ENCODE data around the gene PBRM1. TPM values are rescaled to one million over a fixed set of nuclear protein-coding genes. Genes with fewer than 3 reads are reported as not detected.

Gene PBRM1
- total and polyA plus RNA-seq, 2 donors (not counting 3 experiments of a cell fraction or from before 2014, with no cell fraction given): 26.7 to 87.1 TPM

- Histone ChIP-seq H2AFZ (ENCODE audit: low read depth, low read length) (no peak overlapping the region), H3K36me3 (ENCODE audit: control insufficient read depth in 2 of 2, extremely low read depth in 1 of 2, insufficient read depth in 2 of 2, low read length in 2 of 2) (peaks cover under 1 to 4% of the 10 kb centered on the region in 2 experiments), H3K27me3 (ENCODE audit: control insufficient read depth in 2 of 2, insufficient read depth in 2 of 2, low read length in 2 of 2) (no peaks in the 10 kb centered on the region), H3K4me1 (ENCODE audit: control insufficient read depth, extremely low read depth, insufficient read depth, low read length) (peaks cover 50% of the 10 kb centered on the region), H3K4me2 (ENCODE audit: insufficient read depth, low read length) (peak overlapping the region; percentile 54), H3K9me1 (replicated peaks; ENCODE audit: control insufficient read depth, extremely low read depth, insufficient read depth, low read length) (no peaks in the 10 kb centered on the region), H3K4me3 (replicated peaks in 1 of 3; ENCODE audit: insufficient read depth in 1 of 3, low read depth in 1 of 3, low read length in 3 of 3) (no peak overlapping the region), H4K20me1 (replicated peaks; ENCODE audit: control insufficient read depth, extremely low read depth, insufficient read depth, low read length) (no peaks in the 10 kb centered on the region), H3K79me2 (ENCODE audit: control insufficient read depth, insufficient read depth, low read length) (peaks cover 52% of the 10 kb centered on the region), H3K9ac (replicated peaks; ENCODE audit: extremely low read depth, insufficient read depth, low read length) (no peak overlapping the region), H3K27ac (ENCODE audit: insufficient read depth, low read depth, low read length) (no peak overlapping the region), H3K9me3 (replicated peaks; ENCODE audit: control insufficient read depth, insufficient read depth, low read length) (no peaks in the 10 kb centered on the region)
- no TSS peak for BruUV-seq (replicated peaks)
- ChIA-PET CTCF (interaction anchor here (0.7 to 1.6 kb wide), 5 partner anchors 10 to 64 kb away, joined by 3 to 6 read pairs (median 6); partner anchors contain the start of gene STAB1), POLR2A (interaction anchor here (0.9 to 1.7 kb wide), 3 partner anchors 32 to 45 kb away, joined by 3 to 7 read pairs (median 7); partner anchors contain the start of gene STAB1)
- TF ChIP-seq FOS (IDR thresholded peaks at IDR 0.05; ENCODE audit: borderline replicate concordance, insufficient read depth, low read length) (no peak), POLR2A (IDR thresholded peaks at IDR 0.05; ENCODE audit: low read depth, low read length) (no peak), CTCF (IDR thresholded peaks at IDR 0.05; ENCODE audit: extremely low read depth in 1 of 2, insufficient read depth in 1 of 2, low read depth in 1 of 2, low read length in 2 of 2) (no peak), MAX (IDR thresholded peaks at IDR 0.05; ENCODE audit: insufficient read depth, insufficient read length) (no peak), JUN (IDR thresholded peaks at IDR 0.05; ENCODE audit: borderline replicate concordance, insufficient read depth, insufficient read length, low read depth) (no peak), POLR2AphosphoS5 (IDR thresholded peaks at IDR 0.05; ENCODE audit: insufficient read depth, low read depth, low read length) (no peak), EZH2 (IDR thresholded peaks at IDR 0.05; ENCODE audit: borderline replicate concordance, low read depth, low read length, severe bottlenecking) (no peak), MYC (IDR thresholded peaks at IDR 0.05; ENCODE audit: low read depth, low read length) (no peak), GATA2 (IDR thresholded peaks at IDR 0.05; ENCODE audit: insufficient read depth, insufficient read length, low read depth, low read length) (no peak)
- DNase-seq (ENCODE audit: low read depth, low spot score) (no peak), FAIRE-seq (no peak)
- dilution Hi-C loops (cut with MboI; ENCODE audit: extremely low pct_ligation_motif_present, low sequenced_read_pairs) (no loop called here), intact Hi-C loops (cut with micrococcal nuclease) (loop anchor here (1.0 kb wide), 1 partner anchor 41 kb away; the partner anchor contains the start of gene STAB1)
These were observed 149.7 kb downstream of the PBRM1 start for GRCh38 chr3:52536112-52536368.
